GM18907 (cell line): ENCODE results near the gene SPINK8.
"Not testable (repeated sequence)": the region's sequence is repeated elsewhere in the genome, so short reads cannot be mapped to it uniquely, and the experiment has no call there.

Experiments used
- ATAC-seq: cut with Tn5 transposase; IDR thresholded peaks from one replicate; pipeline ENCODE4 v1.9.1; 2021; ENCODE audit warnings: mild to moderate bottlenecking, moderate library complexity; ENCODE audit not compliant: unreplicated experiment

The SPINK8 gene

DNA sequence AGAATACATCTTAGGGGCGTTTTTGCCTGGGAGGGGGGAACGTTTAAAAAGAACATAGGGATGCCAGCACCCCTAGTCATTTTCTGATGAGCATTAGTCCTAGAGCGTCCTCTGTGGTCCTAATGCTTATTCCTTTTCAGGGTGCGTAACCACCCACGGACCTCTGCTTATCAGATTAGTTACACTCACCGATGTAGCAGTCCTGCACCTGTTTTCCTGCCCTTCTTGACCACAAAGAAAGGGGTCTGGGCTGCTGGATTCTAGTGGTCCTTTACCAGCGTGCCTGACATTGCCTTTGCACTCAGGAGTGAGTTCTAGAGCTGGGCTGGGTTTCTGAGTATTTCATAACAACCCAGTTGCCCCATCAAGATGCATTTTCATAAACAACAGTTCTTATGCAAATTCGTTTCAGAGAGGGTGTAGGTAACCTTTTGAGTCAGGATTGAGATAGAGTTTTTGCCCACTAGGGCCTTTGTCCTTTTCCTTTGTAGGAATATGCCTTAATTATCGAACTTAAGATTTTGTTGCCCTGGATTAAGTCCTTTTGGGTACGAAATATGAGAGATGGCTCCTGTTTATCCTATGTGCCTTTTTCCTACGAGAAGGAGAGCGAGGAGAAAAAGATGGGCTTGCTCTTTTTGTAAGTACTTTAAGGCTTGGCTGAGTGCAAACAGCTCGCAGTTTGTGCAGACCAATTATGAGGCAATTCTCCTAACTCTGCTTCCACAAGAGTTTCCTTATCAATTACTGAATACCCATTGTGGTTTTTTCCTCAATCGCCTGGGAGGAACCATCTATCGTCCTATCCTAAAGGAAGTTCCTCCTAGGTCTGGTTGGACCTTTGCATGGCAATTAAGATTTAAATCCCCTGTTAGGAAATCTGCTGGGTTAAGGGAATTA is at the start of gene SPINK8:
Gene SPINK8, minus strand, starts transcription at position 316 of the 900 bp plus-strand sequence. CDS start 5,320 bp downstream, outside the sequence.
- not testable (repeated sequence) for ATAC-seq

DNA sequence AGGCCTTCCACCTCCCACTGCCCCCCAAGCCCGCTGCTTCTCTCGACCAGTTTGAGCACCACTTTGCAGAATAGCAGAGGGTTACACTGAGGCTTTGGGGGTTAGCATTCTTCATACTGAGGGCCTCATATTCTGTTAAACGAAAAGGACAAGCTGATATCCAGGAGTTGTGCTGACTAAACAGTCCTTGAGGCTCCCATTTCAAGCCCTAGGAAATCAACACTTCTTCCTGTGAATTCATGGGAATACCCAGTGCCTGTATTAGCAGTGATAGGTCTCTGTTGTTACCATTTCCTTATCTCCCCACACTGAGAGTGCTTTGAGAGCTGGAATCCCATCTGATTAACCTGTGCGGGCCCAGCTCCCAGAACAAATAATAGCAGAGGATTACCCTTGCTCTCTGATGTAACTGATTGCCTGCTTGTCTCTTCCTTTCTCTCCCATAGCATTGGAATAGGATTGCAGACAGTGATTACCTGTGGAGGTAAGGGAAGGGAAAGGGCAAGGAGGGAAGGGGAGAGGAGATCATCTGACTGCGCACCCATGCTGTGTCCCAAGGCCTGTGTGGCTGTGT is 39.5 kb upstream of the SPINK8 start:
- ATAC-seq = no peak

DNA sequence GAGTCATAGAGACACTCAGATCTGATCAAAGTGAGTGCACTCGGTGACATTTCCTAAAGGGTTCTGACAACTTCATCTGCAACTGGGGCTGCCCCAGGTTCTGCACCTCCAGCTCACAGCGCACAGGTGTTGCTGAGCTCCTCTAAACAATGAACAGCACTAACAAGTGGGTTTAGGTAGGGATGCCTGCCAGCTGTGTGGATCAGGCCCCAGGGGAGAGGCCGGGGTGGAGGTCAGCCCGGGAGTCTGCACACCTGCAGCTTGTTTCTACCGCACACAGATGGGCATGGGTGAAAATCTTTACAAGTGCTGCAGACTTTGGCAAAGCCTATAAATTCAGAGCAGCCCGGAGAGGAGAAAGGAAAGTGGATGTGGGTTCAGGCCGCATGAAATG is 38.9 kb upstream of the SPINK8 start:
- ATAC-seq = no peak

DNA sequence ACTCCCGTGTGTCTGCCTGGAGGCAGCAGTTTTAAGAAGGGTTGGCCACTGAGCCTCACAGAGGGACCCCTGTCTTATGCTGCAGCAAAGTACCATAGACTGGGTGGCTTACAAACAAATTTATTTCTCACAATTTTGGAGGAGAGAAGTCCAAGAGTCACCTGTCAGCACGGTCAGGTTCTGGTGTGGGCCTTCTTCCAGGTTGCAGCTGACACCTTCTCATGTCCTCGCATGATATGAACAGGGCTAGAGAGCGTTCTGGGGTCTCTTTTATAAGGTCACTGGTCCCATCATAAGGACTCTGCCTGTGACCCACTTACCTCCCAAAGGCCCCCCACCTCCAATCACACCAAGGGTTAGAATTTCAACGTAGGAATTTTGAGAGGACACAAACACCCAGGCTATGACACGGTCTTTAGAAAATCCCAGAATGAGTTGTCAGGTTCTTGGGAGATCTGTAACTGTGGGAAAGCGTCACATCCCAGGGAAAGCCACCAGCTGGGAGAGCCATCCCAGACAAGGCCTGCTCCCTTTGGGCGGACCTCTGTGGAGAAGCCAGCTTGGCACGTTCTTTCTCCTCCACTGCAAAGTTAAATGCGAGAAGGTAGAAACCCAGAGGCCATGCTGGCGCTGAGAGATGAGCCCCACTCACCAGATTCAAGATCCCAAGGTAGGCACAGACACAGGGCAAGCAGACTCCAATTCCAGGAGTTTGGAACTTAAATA is 38.4 kb upstream of the SPINK8 start, which contains the start of gene FBXW12:
Gene FBXW12, plus strand, starts transcription at position 569 of the 726 bp plus-strand sequence. CDS start 549 bp downstream, outside the sequence.
- ATAC-seq = no peak

DNA sequence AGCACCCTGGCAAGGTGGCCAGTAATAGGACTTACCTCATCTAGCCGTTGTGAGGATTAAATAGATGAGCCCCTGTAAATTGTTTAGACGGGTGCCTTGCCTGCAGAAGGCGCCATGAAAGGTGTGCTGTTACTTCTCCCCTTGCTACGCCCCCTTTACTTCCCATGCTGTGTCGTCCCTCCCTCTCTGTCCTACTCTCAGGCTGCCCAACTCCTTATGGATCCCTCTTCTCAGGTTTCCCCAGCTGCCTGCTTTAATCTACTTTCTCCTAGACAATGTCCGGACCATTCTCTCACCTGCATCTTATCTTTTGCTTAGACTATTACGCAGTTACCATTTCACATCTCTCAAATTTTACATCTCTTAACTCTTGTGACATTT is 36.9 kb upstream of the SPINK8 start:
- ATAC-seq = no peak

DNA sequence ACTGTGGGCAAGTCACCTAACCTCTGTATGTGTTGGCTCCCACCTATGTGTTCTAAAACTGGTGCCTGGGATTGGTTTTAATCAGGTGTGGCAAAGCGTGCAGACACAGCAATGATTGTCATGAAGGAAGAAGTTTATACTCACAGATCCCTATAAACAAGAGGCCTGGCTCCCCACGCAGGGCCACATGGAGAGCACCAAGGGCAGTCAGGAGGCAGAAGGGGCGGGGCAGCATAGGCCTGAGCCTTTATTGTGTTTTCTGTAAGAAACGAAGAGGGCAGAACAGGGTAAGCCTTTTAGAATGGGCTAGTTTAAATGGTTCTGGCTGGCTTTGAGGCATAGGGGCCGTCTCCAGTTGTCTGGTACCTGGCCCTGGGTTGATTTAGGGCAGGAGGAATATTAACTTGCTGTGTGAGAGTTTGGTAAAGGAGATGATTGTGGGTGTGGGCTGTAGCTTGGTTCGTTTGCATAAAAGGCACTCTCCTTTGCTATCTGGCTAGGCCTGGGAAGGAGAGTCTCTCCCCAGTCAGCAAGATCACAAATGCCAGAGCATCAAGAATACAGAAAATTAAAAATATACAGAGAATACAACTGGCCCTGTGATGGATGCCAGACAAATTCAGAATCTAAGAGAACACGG is 36.4 kb upstream of the SPINK8 start:
- no peak for ATAC-seq

DNA sequence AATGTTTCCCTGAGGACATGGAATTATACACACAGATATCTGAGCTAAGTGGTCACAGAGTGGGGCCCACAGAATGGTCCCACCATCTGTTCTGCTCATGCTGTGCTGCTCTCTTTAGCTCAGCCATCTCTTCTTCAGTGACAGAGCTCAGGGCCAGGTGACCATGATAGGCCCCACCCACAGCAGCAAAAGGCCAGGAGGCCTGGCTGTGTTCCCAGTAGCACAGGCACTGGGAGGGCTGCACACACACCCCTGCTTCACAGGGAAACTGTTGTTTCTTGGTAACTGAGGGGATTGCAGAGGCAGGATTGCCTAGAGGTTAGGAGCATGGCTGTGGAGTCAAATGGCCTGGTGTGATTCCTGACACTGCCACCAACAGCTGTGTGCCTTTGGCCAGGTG is 33.7 kb upstream of the SPINK8 start:
- ATAC-seq = no peak

DNA sequence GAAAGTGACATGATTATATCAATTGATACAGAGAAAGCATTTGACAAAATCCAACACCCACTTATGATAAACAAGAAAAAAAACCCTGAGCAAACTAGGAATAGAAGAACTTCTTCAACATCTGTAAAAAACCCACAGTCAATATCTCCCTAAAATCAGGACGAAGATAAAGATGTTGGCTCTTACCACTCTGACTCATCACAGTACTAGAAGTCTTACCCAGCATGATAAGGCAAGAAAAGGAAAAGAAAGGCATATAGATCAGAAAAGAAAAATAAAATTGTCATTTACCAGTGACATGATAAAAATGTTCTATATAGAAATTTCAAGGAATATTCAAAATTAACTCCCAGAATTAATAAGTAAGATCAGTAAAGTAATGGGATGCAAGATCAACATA is 31.4 kb upstream of the SPINK8 start:
- ATAC-seq = no peak

DNA sequence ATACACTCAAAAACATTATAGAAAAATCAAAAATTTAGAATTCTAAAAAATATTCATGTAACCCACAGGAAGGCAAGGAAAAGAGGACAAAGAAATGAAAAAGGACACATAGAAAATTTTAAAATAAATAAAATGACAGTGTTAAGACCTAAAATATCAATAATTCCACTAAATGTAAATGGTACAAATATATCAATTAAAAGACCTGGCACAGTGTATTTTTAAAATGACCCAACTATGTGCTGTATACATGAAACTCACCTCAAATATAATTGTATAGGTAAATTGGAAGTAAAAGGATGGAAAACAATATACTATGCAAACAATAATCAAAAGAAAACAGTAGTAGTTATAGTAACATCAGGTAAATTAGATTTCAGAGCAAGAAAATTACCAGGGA is 28.5 kb upstream of the SPINK8 start:
- ATAC-seq = no peak

DNA sequence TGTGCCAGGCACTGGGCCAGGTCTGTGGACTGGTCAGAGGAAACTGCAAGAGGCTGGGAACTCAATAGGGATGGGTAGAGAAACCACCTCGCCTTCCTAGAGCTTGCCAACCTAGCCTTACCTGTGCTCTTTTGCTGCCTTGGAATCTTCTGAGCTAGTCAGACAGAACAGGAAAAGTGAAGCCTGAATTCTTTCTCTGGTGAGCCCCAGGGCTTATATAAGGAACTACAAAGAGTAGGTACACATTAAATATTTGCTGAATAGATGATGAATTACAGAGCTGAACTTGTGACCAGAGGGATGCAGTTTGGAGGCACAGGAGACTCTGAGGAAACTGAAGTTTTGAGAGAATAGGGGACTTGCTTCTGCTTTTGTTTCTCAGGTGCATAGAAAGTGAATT is 23.0 kb upstream of the SPINK8 start:
- no peak for ATAC-seq

DNA sequence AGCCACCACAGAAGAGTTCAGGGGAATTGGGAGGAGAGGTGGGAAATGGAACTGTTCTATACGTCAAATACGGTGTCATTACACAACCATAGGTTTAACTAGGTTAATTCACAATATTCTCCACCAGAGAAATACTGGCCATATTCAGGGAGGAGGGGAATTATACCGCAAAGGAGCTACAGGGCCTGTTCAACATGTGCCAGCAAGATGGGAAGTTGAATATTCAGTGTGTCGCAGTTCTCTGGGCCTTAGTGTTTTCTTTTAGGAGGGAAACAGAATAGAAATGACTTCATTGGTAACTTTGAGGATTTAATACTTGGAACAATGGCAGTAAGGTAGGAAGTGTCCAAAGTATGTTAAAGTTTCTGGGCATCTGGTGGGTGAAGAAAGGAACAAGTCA is 20.5 kb upstream of the SPINK8 start:
- no peak for ATAC-seq

DNA sequence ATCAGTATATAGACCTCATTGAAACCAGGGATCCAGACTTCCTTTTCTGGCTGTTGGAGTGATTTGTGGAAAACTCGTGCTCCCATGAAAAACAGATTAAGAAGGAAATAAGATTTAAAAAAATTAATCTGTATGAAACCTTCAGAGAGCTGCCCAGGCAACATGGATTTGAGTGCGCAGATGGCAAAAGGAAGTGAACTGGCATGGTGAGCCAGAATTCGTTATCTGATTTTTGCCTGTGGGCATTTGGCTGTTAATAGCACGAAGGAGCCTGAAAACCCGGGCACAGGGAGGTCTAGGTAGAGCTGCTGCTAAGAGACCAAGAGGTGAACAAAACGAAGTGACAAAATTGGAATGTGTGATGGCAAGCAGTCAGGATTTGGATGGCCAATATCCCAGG is 19.1 kb upstream of the SPINK8 start:
- ATAC-seq = no peak

DNA sequence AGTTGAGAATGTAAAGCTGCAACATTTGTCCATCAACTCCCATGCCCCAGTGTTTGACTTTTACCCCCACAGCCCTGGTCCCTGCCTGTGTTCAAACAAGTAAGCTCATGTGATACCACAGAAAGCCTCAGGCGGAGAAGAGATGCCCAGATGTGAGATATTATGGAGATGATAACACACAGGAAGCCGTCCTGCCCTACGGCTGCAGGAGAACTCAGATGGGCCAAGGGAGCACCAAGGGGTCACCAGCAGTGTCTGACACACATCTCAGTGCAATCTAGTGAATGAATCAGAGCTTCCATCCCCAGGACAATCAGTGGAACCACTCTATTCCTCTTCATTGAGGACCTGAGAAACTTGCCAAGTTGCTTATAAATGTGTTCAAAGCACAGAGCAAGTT is 14.0 kb upstream of the SPINK8 start:
- no peak for ATAC-seq

DNA sequence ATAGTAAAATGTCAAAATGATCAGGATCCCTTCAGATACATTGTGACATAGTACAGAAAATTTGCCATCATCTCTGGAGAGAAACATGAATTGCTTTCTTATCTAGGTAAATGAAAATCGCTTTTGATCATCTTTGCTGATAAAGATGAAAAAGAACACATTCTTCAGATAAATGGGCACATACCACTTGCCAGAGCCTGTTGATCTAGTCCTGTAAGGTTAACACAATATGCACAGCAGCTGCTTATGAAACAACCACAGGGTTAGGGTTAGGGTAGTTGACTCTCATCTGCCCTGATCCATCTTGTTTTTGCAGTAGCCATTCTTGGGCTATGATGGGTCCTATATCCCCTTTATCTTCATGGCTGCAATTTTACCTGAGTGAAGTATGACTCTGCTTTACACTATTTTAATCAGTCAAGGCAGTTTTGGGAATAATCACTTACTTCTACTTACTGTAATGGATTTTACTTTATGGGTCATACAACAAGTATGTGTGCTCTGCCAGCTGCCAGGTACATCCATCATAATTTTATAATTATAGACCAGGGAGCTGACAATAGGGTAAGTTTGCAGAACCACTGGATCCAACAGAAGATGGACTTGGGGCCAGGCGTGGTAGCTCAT is 12.6 kb upstream of the SPINK8 start:
- ATAC-seq = no peak

DNA sequence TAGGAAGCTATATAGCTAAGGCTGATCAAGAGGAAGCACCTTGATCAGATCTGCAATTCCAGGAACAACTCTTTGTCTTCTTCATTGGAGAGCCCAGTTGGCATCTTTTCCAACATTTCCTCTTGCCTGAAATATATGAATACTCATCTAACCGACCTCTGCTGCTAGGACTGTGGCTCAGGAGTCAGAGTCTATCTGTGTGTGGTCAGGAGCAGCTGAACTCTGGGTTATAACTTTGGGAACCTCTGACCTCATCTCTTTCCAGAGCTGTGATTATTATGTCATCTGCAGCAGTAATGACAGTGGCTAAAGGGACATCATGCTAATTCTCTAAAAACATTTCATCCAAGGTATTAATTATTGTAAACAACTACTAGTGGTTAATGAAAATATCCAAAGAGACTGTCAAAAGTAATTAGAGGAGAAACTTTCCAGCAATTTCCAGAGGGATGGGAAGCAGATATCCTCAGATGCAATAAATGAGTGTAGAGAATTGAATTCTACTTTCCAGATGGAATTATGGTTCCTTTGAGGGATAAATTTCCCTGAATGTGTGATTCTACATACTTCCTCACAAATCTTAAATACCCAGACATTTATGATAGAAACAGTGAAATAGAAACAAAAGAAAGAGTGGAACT is 11.5 kb upstream of the SPINK8 start:
- ATAC-seq = no peak

DNA sequence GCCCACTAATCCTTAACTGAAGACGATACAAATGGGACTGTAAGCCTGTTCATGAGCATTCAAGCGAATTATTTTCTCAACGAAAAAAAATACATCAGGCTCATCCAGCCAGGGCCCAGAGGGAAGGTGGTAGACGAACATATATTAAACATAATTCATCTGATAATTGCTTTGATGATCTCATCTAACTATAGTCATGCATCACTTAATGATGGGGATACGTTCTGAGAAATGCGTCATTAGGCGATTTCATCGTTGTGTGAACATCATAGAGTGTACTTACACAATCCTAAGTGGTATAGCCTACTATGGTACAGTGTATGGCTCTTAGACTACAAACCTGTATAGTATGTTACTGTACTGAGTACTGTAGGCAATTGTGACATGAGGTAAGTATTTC is 10.0 kb upstream of the SPINK8 start:
- ATAC-seq = no peak

DNA sequence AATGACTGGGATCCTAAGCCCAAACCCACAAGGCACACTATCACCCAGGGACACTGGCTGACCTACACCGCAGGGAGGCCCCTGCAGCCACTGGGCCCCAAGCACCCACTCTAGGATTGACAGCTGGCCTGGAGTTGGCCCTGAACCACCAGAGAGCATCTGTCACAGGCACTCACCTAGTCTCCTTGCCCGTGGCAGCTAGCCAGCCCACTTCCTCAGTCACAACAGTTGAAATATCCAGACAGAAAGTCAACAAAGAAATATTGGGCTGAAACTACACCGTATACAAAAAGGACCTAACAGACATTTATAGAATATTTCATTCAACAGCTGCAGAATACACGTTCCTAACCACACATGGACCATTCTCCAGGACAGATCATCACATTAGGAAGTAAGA is 5.2 kb upstream of the SPINK8 start:
- ATAC-seq = no peak

DNA sequence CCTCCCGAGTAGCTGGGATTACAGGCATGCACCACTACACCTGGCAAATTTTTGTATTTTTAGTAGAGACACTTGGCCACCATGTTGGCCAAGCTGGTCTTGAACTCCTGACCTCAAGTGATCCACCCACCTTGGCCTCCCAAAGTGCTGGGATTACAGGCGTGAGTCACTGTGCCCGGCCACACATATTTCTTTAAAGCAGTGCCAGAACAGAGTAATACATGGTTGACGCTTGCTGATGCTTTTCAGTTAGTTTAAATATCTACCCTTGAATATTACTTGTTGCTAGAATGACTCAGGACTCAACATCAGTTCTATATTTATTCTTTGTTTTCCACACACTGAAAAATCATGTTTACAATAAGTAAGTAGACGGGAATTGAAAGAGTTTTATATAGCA is 4.1 kb upstream of the SPINK8 start:
- ATAC-seq = not testable (repeated sequence)

DNA sequence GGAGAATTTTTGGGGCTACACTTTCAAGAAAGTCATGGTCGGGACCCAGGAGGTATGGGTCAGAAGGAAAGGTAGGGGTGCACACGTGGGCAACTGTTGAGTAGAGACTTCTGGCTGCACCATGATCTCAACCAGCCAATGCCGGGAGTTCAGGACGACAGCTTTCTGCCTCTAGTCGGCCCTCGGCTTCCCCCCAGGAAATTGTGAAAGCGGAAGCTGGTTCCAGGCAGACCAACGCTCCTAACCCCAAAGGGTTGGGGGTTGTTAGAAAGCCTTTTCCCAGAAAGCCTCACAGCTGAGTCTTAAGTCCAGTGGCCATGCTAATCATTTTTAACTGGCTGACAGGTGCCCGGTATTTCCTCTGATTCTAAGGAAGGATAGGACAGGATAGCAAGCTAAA is 1.8 kb upstream of the SPINK8 start:
- ATAC-seq = not testable (repeated sequence)

DNA sequence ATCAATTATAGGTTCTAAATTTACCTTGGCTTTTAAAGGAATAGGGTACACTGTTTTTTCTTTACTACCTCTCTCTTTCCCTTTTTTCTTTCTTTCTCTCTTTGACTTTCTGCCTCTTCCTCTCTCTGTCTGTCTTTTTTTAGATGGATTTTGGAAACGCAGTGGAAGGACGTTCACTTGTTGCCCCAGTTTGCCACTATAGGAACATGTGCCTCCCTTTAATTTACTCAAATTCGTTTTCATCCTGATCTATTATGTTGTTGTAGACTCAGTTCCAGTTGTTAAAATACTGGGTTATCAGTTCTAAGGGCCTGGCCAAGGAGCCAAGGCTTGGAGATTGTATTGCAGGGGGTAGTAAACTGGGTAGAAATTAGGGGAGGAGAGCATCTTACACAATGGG is 1.1 kb upstream of the SPINK8 start:
- no peak for ATAC-seq
